Esophagus muscularis mucosa (tissue), 4 donors: Measurements from ENCODE around the gene ANKRD16. TPM values are rescaled to one million over a fixed set of nuclear protein-coding genes. Genes with fewer than 3 reads are reported as not detected.

ENCODE experiments used
- DNase-seq: peaks from one replicate; pipeline ENCODE4 v3.0.0-alpha.2; 2017; ENCODE audit errors: extremely low spot score
- H3K27ac ChIP-seq, 4 donors: fragments of 200-600 bp; sonication (generic); replicated peaks in 1 of 4; 1 replicate in 3 of 4; 2 replicates in 1 of 4; pipeline ENCODE4 v1.5.1; 2016 to 2019; ENCODE audit warnings: mild to moderate bottlenecking in 1 of 4
- H3K27me3 ChIP-seq, 4 donors: fragments of 200-600 bp; sonication (generic); one replicate each; pipeline versions ENCODE4 v1.5.1 to v1.6.0; 2016 to 2019
- H3K36me3 ChIP-seq, 4 donors: fragments of 200-600 bp; sonication (generic); one replicate each; pipeline ENCODE4 v1.5.1; 2016 to 2019
- H3K4me1 ChIP-seq, 4 donors: fragments of 200-600 bp; sonication (generic); one replicate each; pipeline ENCODE4 v1.5.1; 2016 to 2019
- H3K4me3 ChIP-seq, 4 donors: fragments of 200-600 bp; sonication (generic); 1 replicate in 2 of 4; 2 replicates in 2 of 4; pipeline ENCODE4 v1.5.1; 2016 to 2019; ENCODE audit warnings: mild to moderate bottlenecking in 4 of 4, moderate library complexity in 1 of 4
- H3K9me3 ChIP-seq, 4 donors: fragments of 200-600 bp; sonication (generic); 1 replicate in 3 of 4; 2 replicates in 1 of 4; pipeline ENCODE4 v1.5.1; 2016 to 2019
- EP300 ChIP-seq: sonication (generic); formaldehyde crosslinking; IDR thresholded peaks from one replicate; pipeline ENCODE4 v1.6.1; 2017; ENCODE audit warnings: antibody characterized with exemption
- POLR2A ChIP-seq: fragments of 450-650 bp; IDR thresholded peaks from one replicate; pipeline ENCODE4 v1.6.1; 2017; ENCODE audit warnings: antibody characterized with exemption, moderate library complexity, mild to moderate bottlenecking, low read depth
- POLR2AphosphoS5 ChIP-seq, 2 donors: sonication (generic); formaldehyde crosslinking; IDR thresholded peaks; one replicate each; pipeline ENCODE4 v1.6.1; 2017; ENCODE audit warnings: antibody characterized with exemption in 2 of 2
- WGBS: methylation state at CpG from one replicate; pipeline ENCODE4 v1.1.5; 2018; 5-methylcytosine and 5-hydroxymethylcytosine counted together
- intact Hi-C: fragments of 100-400 bp; cut with DNase I; formaldehyde crosslinking; loops from one replicate; pipeline ENCODE4 v1.15.1; 2023
- total RNA-seq, 4 donors: library from RNA; depleted of rRNA; stranded (reverse); fragments of >200 nt; gene quantifications; one replicate each; pipeline versions ENCODE4 v1.1.0 to v1.2.1, GENCODE V29; 2016
- TF ChIP-seq, protein P1 (sequence below), 3 experiments: fragments of 200-600 bp in 2 of 3; fragments of 450-650 bp in 1 of 3; sonication (generic) in 2 of 3; IDR thresholded peaks; one replicate each; pipeline ENCODE4 v1.5.1; 2017 to 2019; ENCODE audit warnings: antibody characterized with exemption in 3 of 3, mild to moderate bottlenecking in 2 of 3, moderate library complexity in 1 of 3

ANKRD16 gene
- total RNA-seq, 4 donors from 2014 or later, result 5.1 to 9.0 (median 5.9) TPM

DNA sequence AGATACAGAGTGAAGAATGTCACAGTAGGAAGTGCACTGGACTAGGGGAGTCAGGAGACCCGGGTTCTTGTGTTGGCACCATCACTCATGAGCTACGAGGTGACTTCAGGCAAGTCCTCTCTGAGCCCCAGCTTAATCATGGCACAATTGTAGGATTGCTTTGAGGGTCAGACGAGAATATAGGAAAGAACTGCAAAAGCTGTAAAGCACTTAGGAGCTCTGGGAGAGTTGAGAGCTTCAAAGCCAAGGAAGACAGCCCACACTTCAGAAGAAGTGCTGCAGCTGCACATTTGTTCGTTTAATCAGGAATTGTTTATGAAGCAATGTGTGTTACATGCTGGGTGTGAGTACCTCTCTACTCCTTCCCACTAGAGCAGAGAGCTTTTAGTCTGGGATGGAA is 4.7 kb upstream of the ANKRD16 start:
- H3K36me3 ChIP-seq, result peaks cover 10 to 47% (median 24%) of the 10 kb centered on the region in 4 donors
- peaks cover 23 to 40% (median 29%) of the 10 kb centered on the region in 4 donors for H3K4me1 ChIP-seq
- no peaks in the 10 kb centered on the region for H3K27me3 ChIP-seq
- intact Hi-C loops, result loop anchor here (5.0 kb wide), 1 partner anchor 82 kb away; the partner anchor contains the start of gene GDI2
- no peak for DNase-seq
- no peak overlapping the region for H3K27ac ChIP-seq
- TF ChIP-seq, protein P1, sequence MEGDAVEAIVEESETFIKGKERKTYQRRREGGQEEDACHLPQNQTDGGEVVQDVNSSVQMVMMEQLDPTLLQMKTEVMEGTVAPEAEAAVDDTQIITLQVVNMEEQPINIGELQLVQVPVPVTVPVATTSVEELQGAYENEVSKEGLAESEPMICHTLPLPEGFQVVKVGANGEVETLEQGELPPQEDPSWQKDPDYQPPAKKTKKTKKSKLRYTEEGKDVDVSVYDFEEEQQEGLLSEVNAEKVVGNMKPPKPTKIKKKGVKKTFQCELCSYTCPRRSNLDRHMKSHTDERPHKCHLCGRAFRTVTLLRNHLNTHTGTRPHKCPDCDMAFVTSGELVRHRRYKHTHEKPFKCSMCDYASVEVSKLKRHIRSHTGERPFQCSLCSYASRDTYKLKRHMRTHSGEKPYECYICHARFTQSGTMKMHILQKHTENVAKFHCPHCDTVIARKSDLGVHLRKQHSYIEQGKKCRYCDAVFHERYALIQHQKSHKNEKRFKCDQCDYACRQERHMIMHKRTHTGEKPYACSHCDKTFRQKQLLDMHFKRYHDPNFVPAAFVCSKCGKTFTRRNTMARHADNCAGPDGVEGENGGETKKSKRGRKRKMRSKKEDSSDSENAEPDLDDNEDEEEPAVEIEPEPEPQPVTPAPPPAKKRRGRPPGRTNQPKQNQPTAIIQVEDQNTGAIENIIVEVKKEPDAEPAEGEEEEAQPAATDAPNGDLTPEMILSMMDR (IDR thresholded peaks at IDR 0.05), result no peak
- TF ChIP-seq POLR2AphosphoS5 (IDR thresholded peaks at IDR 0.05) (no peak), EP300 (no peak), POLR2A (no peak)
- 75% methylated on average over 4 of the region's 4 CpGs for WGBS
- H3K4me3 ChIP-seq, result no peak overlapping the region
- peaks cover 0 to 7% (median 3%) of the 10 kb centered on the region in 4 donors for H3K9me3 ChIP-seq

DNA sequence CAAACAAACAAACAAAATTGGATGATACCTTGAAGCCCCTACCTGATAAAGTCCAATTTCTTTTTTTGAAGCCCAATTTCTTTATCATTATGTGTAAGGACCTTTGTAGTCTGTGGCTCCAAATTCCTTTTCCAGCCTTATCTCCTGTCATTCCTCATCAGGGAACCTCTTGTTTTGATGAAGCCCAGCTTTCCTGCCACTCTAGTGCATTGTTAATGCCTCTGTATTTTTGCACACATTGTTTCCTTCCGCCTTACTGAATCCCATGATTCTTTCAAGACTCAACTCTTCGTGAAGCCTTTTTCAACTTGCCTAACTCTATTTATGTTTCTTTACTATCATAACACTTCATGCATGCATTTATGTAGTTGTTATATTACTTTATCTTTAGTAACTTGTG is 3.6 kb upstream of the ANKRD16 start:
- H3K4me3 ChIP-seq, result no peak overlapping the region
- peaks cover 10 to 45% (median 24%) of the 10 kb centered on the region in 4 donors for H3K36me3 ChIP-seq
- H3K9me3 ChIP-seq, result peaks cover 0 to 6% (median 3%) of the 10 kb centered on the region in 4 donors
- intact Hi-C loops, result loop anchor here (5.0 kb wide), 1 partner anchor 81 kb away; the partner anchor contains the start of gene GDI2
- no peak overlapping the region for H3K27ac ChIP-seq
- H3K27me3 ChIP-seq, result no peaks in the 10 kb centered on the region
- 53% methylated on average over 2 of the region's 2 CpGs for WGBS
- TF ChIP-seq POLR2A (no peak), EP300 (no peak), POLR2AphosphoS5 (IDR thresholded peaks at IDR 0.05) (no peak)
- TF ChIP-seq, protein P1 (IDR thresholded peaks at IDR 0.05), result no peak
- peaks cover 30 to 44% (median 37%) of the 10 kb centered on the region in 4 donors for H3K4me1 ChIP-seq
- DNase-seq, result no peak

DNA sequence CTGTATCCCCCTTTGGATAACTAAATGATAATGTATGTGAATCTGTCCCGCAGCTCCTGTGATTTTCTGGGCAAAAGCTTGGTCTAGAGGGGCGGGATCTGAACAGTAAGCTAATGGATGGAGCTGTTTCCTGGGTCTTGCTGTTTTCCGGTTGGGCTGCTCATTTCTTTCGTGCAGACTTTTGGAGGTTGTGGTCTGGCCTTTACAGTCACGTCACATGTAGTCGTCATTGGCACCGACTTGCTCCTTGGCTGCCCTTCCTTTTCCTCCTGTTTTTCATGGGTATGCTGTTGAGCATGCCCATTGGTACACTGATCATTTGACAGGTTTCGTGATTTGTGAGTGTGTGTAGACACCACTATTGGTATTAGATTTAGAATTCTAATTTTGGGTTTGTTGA is 2.3 kb upstream of the ANKRD16 start:
- Histone ChIP-seq H3K4me1 (peaks cover 42 to 50% (median 47%) of the 10 kb centered on the region in 4 donors), H3K9me3 (no peaks in the 10 kb centered on the region), H3K27me3 (no peaks in the 10 kb centered on the region), H3K27ac (no peak overlapping the region), H3K36me3 (peaks cover 10 to 43% (median 24%) of the 10 kb centered on the region in 4 donors), H3K4me3 (no peak overlapping the region)
- no peak for TF ChIP-seq POLR2A
- TF ChIP-seq POLR2AphosphoS5 (IDR thresholded peaks at IDR 0.05), result no peak
- TF ChIP-seq, protein P1 (IDR thresholded peaks at IDR 0.05), result no peak
- TF ChIP-seq EP300, result no peak
- 80% methylated on average over 8 of the region's 8 CpGs for WGBS
- DNase-seq, result no peak
- intact Hi-C loops, result loop anchor here (5.0 kb wide), 1 partner anchor 80 kb away; the partner anchor contains the start of gene GDI2

DNA sequence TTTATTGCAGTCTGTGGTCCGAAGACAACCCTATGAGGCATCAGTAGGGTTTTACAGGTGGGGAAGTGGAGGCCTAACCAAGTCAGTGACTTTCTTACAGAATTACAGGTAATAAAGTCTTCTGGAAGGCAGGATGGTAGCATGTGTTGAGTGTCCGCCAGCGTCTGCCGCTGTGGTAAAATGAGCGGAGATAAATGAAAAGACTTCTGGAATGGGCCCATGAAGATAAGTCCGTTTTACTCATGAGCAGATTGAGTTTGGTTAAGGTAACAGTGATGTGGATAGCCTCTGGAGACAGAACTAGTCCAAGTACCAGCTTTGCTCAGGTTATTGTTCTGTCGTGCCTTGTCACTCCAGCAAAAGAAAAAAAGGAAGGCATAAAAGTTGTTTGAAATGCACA is 1.3 kb upstream of the ANKRD16 start:
- intact Hi-C loops, result loop anchor here (5.0 kb wide), 1 partner anchor 79 kb away; the partner anchor contains the start of gene GDI2
- TF ChIP-seq, protein P1 (IDR thresholded peaks at IDR 0.05), result no peak
- TF ChIP-seq POLR2A, result no peak
- no peak for TF ChIP-seq POLR2AphosphoS5 (IDR thresholded peaks at IDR 0.05)
- no peak for TF ChIP-seq EP300
- Histone ChIP-seq H3K9me3 (no peaks in the 10 kb centered on the region), H3K27me3 (no peaks in the 10 kb centered on the region), H3K36me3 (peaks cover 10 to 40% (median 22%) of the 10 kb centered on the region in 4 donors), H3K27ac (peak overlapping the region; percentile 78 to 93 (median 90)), H3K4me1 (peaks cover 39 to 56% (median 48%) of the 10 kb centered on the region in 4 donors), H3K4me3 (peak overlapping the region; percentile 84 to 94 (median 90))
- WGBS, result 70% methylated on average over 7 of the region's 7 CpGs
- DNase-seq, result no peak
